ENCODE data around the gene ZNRF1. TPM values are rescaled to one million over a fixed set of nuclear protein-coding genes. Genes with fewer than 3 reads are reported as not detected.

ZNRF1 gene
- total and polyA plus RNA-seq, 10 of the 15 experiments (the other 5 are each of a cell fraction or from before 2014, with no cell fraction given): 5.8 to 25.9 (median 14.3) TPM

DNA sequence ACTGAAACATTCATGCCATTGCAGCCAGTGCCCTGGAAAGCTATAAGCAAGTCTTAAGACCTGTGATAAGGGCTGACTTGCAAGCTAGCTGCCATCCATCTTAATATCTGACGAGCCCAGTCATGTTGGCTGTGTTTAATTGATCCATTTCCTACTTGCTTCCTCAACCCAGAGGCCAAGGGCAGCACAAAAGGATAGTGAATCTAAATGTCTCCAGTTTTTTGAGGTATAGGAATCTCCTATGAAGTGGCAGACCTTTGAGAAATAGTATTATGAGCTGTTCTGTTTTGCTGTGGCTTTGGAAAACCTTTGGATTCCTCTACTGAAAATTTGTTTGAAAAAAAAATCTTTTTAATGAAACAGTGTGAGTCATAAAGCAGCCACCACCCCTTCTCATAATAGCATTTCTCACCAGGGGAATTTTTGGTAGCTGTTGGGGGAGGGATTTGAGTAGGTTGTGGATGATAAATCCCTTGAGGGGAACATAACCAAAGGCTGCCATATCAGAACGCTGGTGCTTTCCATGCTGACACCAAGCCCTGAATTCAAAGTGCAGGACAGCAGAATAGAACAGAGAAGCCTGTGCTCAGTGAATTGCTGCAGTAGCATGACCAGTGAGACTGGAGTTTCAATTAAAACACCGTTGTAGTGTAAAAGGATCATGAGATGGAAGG lies 12.9 kb downstream of the ZNRF1 start (continued):
- TF ChIP-seq, protein P1, sequence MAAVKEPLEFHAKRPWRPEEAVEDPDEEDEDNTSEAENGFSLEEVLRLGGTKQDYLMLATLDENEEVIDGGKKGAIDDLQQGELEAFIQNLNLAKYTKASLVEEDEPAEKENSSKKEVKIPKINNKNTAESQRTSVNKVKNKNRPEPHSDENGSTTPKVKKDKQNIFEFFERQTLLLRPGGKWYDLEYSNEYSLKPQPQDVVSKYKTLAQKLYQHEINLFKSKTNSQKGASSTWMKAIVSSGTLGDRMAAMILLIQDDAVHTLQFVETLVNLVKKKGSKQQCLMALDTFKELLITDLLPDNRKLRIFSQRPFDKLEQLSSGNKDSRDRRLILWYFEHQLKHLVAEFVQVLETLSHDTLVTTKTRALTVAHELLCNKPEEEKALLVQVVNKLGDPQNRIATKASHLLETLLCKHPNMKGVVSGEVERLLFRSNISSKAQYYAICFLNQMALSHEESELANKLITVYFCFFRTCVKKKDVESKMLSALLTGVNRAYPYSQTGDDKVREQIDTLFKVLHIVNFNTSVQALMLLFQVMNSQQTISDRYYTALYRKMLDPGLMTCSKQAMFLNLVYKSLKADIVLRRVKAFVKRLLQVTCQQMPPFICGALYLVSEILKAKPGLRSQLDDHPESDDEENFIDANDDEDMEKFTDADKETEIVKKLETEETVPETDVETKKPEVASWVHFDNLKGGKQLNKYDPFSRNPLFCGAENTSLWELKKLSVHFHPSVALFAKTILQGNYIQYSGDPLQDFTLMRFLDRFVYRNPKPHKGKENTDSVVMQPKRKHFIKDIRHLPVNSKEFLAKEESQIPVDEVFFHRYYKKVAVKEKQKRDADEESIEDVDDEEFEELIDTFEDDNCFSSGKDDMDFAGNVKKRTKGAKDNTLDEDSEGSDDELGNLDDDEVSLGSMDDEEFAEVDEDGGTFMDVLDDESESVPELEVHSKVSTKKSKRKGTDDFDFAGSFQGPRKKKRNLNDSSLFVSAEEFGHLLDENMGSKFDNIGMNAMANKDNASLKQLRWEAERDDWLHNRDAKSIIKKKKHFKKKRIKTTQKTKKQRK (IDR thresholded peaks at IDR 0.05; ENCODE audit: low read depth, low read length): no peak
- TF ChIP-seq FOS (IDR thresholded peaks at IDR 0.05; ENCODE audit: borderline replicate concordance, extremely low read depth, insufficient read length): no peak
- TF ChIP-seq FOXM1 (IDR thresholded peaks at IDR 0.05; ENCODE audit: low read depth, low read length): peak; percentile 92
- TF ChIP-seq, protein P2, sequence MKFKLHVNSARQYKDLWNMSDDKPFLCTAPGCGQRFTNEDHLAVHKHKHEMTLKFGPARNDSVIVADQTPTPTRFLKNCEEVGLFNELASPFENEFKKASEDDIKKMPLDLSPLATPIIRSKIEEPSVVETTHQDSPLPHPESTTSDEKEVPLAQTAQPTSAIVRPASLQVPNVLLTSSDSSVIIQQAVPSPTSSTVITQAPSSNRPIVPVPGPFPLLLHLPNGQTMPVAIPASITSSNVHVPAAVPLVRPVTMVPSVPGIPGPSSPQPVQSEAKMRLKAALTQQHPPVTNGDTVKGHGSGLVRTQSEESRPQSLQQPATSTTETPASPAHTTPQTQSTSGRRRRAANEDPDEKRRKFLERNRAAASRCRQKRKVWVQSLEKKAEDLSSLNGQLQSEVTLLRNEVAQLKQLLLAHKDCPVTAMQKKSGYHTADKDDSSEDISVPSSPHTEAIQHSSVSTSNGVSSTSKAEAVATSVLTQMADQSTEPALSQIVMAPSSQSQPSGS (IDR thresholded peaks at IDR 0.05; ENCODE audit: low read length): peak; percentile 83
- TF ChIP-seq, protein P3, sequence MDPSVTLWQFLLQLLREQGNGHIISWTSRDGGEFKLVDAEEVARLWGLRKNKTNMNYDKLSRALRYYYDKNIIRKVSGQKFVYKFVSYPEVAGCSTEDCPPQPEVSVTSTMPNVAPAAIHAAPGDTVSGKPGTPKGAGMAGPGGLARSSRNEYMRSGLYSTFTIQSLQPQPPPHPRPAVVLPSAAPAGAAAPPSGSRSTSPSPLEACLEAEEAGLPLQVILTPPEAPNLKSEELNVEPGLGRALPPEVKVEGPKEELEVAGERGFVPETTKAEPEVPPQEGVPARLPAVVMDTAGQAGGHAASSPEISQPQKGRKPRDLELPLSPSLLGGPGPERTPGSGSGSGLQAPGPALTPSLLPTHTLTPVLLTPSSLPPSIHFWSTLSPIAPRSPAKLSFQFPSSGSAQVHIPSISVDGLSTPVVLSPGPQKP (IDR thresholded peaks at IDR 0.05; ENCODE audit: low read depth, low read length): no peak
- TF ChIP-seq, protein P4, sequence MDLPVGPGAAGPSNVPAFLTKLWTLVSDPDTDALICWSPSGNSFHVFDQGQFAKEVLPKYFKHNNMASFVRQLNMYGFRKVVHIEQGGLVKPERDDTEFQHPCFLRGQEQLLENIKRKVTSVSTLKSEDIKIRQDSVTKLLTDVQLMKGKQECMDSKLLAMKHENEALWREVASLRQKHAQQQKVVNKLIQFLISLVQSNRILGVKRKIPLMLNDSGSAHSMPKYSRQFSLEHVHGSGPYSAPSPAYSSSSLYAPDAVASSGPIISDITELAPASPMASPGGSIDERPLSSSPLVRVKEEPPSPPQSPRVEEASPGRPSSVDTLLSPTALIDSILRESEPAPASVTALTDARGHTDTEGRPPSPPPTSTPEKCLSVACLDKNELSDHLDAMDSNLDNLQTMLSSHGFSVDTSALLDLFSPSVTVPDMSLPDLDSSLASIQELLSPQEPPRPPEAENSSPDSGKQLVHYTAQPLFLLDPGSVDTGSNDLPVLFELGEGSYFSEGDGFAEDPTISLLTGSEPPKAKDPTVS (IDR thresholded peaks at IDR 0.05; ENCODE audit: low read depth, low read length): no peak
- TF ChIP-seq PAX5 (IDR thresholded peaks at IDR 0.05; ENCODE audit: borderline replicate concordance, low read depth, low read length): peak; percentile 49; the same call in 1 of the 2 replicates
- peak; percentile 47; the same call in 1 of the 2 replicates for TF ChIP-seq BMI1 (IDR thresholded peaks at IDR 0.05; ENCODE audit: borderline replicate concordance)
- TF ChIP-seq IKZF2 (IDR thresholded peaks at IDR 0.05): peak; percentile 91
- TF ChIP-seq, protein P5, sequence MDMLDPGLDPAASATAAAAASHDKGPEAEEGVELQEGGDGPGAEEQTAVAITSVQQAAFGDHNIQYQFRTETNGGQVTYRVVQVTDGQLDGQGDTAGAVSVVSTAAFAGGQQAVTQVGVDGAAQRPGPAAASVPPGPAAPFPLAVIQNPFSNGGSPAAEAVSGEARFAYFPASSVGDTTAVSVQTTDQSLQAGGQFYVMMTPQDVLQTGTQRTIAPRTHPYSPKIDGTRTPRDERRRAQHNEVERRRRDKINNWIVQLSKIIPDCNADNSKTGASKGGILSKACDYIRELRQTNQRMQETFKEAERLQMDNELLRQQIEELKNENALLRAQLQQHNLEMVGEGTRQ (IDR thresholded peaks at IDR 0.05; ENCODE audit: borderline replicate concordance, low read depth, low read length): no peak
- TF ChIP-seq HCFC1 (IDR thresholded peaks at IDR 0.05; ENCODE audit: low read length): no peak
- TF ChIP-seq BRCA1 (IDR thresholded peaks at IDR 0.05; ENCODE audit: low read depth, low read length): no peak
- TF ChIP-seq, protein P6, sequence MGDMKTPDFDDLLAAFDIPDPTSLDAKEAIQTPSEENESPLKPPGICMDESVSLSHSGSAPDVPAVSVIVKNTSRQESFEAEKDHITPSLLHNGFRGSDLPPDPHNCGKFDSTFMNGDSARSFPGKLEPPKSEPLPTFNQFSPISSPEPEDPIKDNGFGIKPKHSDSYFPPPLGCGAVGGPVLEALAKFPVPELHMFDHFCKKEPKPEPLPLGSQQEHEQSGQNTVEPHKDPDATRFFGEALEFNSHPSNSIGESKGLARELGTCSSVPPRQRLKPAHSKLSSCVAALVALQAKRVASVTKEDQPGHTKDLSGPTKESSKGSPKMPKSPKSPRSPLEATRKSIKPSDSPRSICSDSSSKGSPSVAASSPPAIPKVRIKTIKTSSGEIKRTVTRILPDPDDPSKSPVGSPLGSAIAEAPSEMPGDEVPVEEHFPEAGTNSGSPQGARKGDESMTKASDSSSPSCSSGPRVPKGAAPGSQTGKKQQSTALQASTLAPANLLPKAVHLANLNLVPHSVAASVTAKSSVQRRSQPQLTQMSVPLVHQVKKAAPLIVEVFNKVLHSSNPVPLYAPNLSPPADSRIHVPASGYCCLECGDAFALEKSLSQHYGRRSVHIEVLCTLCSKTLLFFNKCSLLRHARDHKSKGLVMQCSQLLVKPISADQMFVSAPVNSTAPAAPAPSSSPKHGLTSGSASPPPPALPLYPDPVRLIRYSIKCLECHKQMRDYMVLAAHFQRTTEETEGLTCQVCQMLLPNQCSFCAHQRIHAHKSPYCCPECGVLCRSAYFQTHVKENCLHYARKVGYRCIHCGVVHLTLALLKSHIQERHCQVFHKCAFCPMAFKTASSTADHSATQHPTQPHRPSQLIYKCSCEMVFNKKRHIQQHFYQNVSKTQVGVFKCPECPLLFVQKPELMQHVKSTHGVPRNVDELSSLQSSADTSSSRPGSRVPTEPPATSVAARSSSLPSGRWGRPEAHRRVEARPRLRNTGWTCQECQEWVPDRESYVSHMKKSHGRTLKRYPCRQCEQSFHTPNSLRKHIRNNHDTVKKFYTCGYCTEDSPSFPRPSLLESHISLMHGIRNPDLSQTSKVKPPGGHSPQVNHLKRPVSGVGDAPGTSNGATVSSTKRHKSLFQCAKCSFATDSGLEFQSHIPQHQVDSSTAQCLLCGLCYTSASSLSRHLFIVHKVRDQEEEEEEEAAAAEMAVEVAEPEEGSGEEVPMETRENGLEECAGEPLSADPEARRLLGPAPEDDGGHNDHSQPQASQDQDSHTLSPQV (IDR thresholded peaks at IDR 0.05): no peak
- no peak; the same call in 1 of the 2 replicates for TF ChIP-seq PML (IDR thresholded peaks at IDR 0.05; ENCODE audit: low read length)
- TF ChIP-seq HDAC6 (IDR thresholded peaks at IDR 0.05; ENCODE audit: unreplicated experiment): no peak
- peak; percentile 70; the same call in 1 of the 2 replicates for TF ChIP-seq DPF2 (IDR thresholded peaks at IDR 0.05)
- TF ChIP-seq NFYB (IDR thresholded peaks at IDR 0.05; ENCODE audit: insufficient read depth, low read depth, low read length): no peak

Data from GM12878 (cell line).